Measurements from ENCODE around the gene ADAMTSL3. TPM values are rescaled to one million over a fixed set of nuclear protein-coding genes. Genes with fewer than 3 reads are reported as not detected.

ADAMTSL3 gene
- total RNA-seq, 5 donors from 2014 or later (not counting 1 experiment from before 2014, with no cell fraction given), result 0.07 to 0.15 (median 0.12) TPM; not detected in 1

GRCh38 chr15:83767741-83768140, 113.8 kb downstream of the ADAMTSL3 start:
- Mint-ChIP-seq H3K4me3 (no peak overlapping the region), H3K36me3 (no peaks in the 10 kb centered on the region), H3K4me1 (no peaks in the 10 kb centered on the region), H3K27ac (no peak overlapping the region), H3K27me3 (peaks cover 3 to 9% of the 10 kb centered on the region in 2 donors), H3K9me3 (peaks cover 0 to 4% (median 0%) of the 10 kb centered on the region in 3 donors)
- ATAC-seq (replicated peaks in 1 of 4) (no peak), DNase-seq (no peak)
- Histone ChIP-seq H3K4me3 (ENCODE audit: control insufficient read depth in 1 of 2, extremely low read depth in 1 of 2, low read length in 1 of 2) (no peak overlapping the region), H3K36me3 (ENCODE audit: control insufficient read depth in 2 of 2, extremely low read depth in 1 of 2, insufficient read depth in 1 of 2, low read length in 1 of 2) (no peaks in the 10 kb centered on the region), H3K9me3 (no peaks in the 10 kb centered on the region), H3K27ac (ENCODE audit: low read length) (no peak overlapping the region), H3K4me1 (ENCODE audit: control insufficient read depth in 1 of 2, extremely low read depth in 1 of 2, insufficient read depth in 2 of 2, low read length in 2 of 2) (no peaks in the 10 kb centered on the region), H3K27me3 (replicated peaks in 1 of 2; ENCODE audit: control insufficient read depth in 2 of 2, extremely low read depth in 1 of 2, insufficient read depth in 2 of 2, low read length in 1 of 2) (peaks cover 0 to 8% of the 10 kb centered on the region in 2 experiments)
- CTCF ChIA-PET, result no interaction called here
- POLR2A ChIA-PET, result no interaction called here
- WGBS (ENCODE audit: insufficient coverage), result 75% methylated on average over 2 of the region's 4 CpGs

- Histone ChIP-seq H3K4me1 (ENCODE audit: control insufficient read depth in 1 of 2, extremely low read depth in 1 of 2, insufficient read depth in 2 of 2, low read length in 2 of 2) (no peaks in the 10 kb centered on the region), H3K27me3 (replicated peaks in 1 of 2; ENCODE audit: control insufficient read depth in 2 of 2, extremely low read depth in 1 of 2, insufficient read depth in 2 of 2, low read length in 1 of 2) (peaks cover 0 to 3% of the 10 kb centered on the region in 2 experiments), H3K36me3 (ENCODE audit: control insufficient read depth in 2 of 2, extremely low read depth in 1 of 2, insufficient read depth in 1 of 2, low read length in 1 of 2) (no peaks in the 10 kb centered on the region), H3K4me3 (ENCODE audit: control insufficient read depth in 1 of 2, extremely low read depth in 1 of 2, low read length in 1 of 2) (no peak overlapping the region), H3K9me3 (no peaks in the 10 kb centered on the region), H3K27ac (ENCODE audit: low read length) (no peak overlapping the region)
- no CpG with 5 or more reads among the region's 1 CpG for WGBS (ENCODE audit: insufficient coverage)
- DNase-seq (no peak), ATAC-seq (replicated peaks in 1 of 4) (no peak)
- Mint-ChIP-seq H3K36me3 (no peaks in the 10 kb centered on the region), H3K9me3 (peaks cover 0 to 7% (median 0%) of the 10 kb centered on the region in 3 donors), H3K27ac (no peak overlapping the region), H3K27me3 (peaks cover 3 to 17% of the 10 kb centered on the region in 2 donors), H3K4me3 (no peak overlapping the region), H3K4me1 (no peaks in the 10 kb centered on the region)
- ChIA-PET POLR2A (no interaction called here), CTCF (no interaction called here)
Measured at GRCh38 chr15:83769411-83769999, 115.6 kb downstream of the ADAMTSL3 start.

GRCh38 chr15:83775738-83776137, 121.8 kb downstream of the ADAMTSL3 start:
- no peaks in the 10 kb centered on the region for H3K9me3 ChIP-seq
- H3K4me1 ChIP-seq (ENCODE audit: control insufficient read depth in 1 of 2, extremely low read depth in 1 of 2, insufficient read depth in 2 of 2, low read length in 2 of 2), result no peaks in the 10 kb centered on the region
- peaks cover 0 to 19% (median 10%) of the 10 kb centered on the region in 3 donors for H3K9me3 Mint-ChIP-seq
- CTCF ChIA-PET, result no interaction called here
- H3K36me3 Mint-ChIP-seq, result no peaks in the 10 kb centered on the region
- peaks cover 0 to 11% of the 10 kb centered on the region in 2 experiments for H3K27me3 ChIP-seq (replicated peaks in 1 of 2; ENCODE audit: control insufficient read depth in 2 of 2, extremely low read depth in 1 of 2, insufficient read depth in 2 of 2, low read length in 1 of 2)
- WGBS (ENCODE audit: insufficient coverage), result 24% methylated on average over 2 of the region's 3 CpGs
- H3K36me3 ChIP-seq (ENCODE audit: control insufficient read depth in 2 of 2, extremely low read depth in 1 of 2, insufficient read depth in 1 of 2, low read length in 1 of 2), result no peaks in the 10 kb centered on the region
- no peak overlapping the region for H3K27ac ChIP-seq (ENCODE audit: low read length)
- H3K4me1 Mint-ChIP-seq, result no peaks in the 10 kb centered on the region
- H3K4me3 Mint-ChIP-seq, result no peak overlapping the region
- ATAC-seq (replicated peaks in 1 of 4) (no peak), DNase-seq (no peak)
- peaks cover 1 to 19% of the 10 kb centered on the region in 2 donors for H3K27me3 Mint-ChIP-seq
- H3K4me3 ChIP-seq (ENCODE audit: control insufficient read depth in 1 of 2, extremely low read depth in 1 of 2, low read length in 1 of 2), result no peak overlapping the region
- H3K27ac Mint-ChIP-seq, result no peak overlapping the region
- POLR2A ChIA-PET, result no interaction called here

- Mint-ChIP-seq H3K4me3 (no peak overlapping the region), H3K4me1 (no peaks in the 10 kb centered on the region), H3K27ac (no peak overlapping the region), H3K27me3 (peaks cover 1 to 19% of the 10 kb centered on the region in 2 donors), H3K9me3 (peaks cover 0 to 16% (median 15%) of the 10 kb centered on the region in 3 donors), H3K36me3 (no peaks in the 10 kb centered on the region)
- H3K4me1 ChIP-seq (ENCODE audit: control insufficient read depth in 1 of 2, extremely low read depth in 1 of 2, insufficient read depth in 2 of 2, low read length in 2 of 2), result no peaks in the 10 kb centered on the region
- no peak for DNase-seq
- POLR2A ChIA-PET, result no interaction called here
- ATAC-seq (replicated peaks in 1 of 4), result no peak
- 90% methylated on average over 4 of the region's 4 CpGs for WGBS (ENCODE audit: insufficient coverage)
- CTCF ChIA-PET, result no interaction called here
- no peak overlapping the region for H3K4me3 ChIP-seq (ENCODE audit: control insufficient read depth in 1 of 2, extremely low read depth in 1 of 2, low read length in 1 of 2)
- no peaks in the 10 kb centered on the region for H3K36me3 ChIP-seq (ENCODE audit: control insufficient read depth in 2 of 2, extremely low read depth in 1 of 2, insufficient read depth in 1 of 2, low read length in 1 of 2)
- H3K9me3 ChIP-seq, result no peaks in the 10 kb centered on the region
- no peak overlapping the region for H3K27ac ChIP-seq (ENCODE audit: low read length)
- H3K27me3 ChIP-seq (replicated peaks in 1 of 2; ENCODE audit: control insufficient read depth in 2 of 2, extremely low read depth in 1 of 2, insufficient read depth in 2 of 2, low read length in 1 of 2), result peaks cover 0 to 8% of the 10 kb centered on the region in 2 experiments
Measured at GRCh38 chr15:83776986-83777385, 123.1 kb downstream of the ADAMTSL3 start.

- no peak for DNase-seq
- no peaks in the 10 kb centered on the region for H3K36me3 ChIP-seq (ENCODE audit: control insufficient read depth in 2 of 2, extremely low read depth in 1 of 2, insufficient read depth in 1 of 2, low read length in 1 of 2)
- peaks cover 3 to 18% (median 7%) of the 10 kb centered on the region in 3 donors for H3K9me3 Mint-ChIP-seq
- H3K27me3 Mint-ChIP-seq, result peaks cover 0 to 5% of the 10 kb centered on the region in 2 donors
- H3K4me1 ChIP-seq (ENCODE audit: control insufficient read depth in 1 of 2, extremely low read depth in 1 of 2, insufficient read depth in 2 of 2, low read length in 2 of 2), result no peaks in the 10 kb centered on the region
- ChIA-PET POLR2A (no interaction called here), CTCF (no interaction called here)
- H3K27me3 ChIP-seq (replicated peaks in 1 of 2; ENCODE audit: control insufficient read depth in 2 of 2, extremely low read depth in 1 of 2, insufficient read depth in 2 of 2, low read length in 1 of 2), result no peaks in the 10 kb centered on the region
- H3K4me3 Mint-ChIP-seq, result no peak overlapping the region
- WGBS (ENCODE audit: insufficient coverage), result no CpG with 5 or more reads among the region's 1 CpG
- H3K36me3 Mint-ChIP-seq, result no peaks in the 10 kb centered on the region
- H3K4me1 Mint-ChIP-seq, result no peaks in the 10 kb centered on the region
- H3K9me3 ChIP-seq, result no peaks in the 10 kb centered on the region
- no peak for ATAC-seq (replicated peaks in 1 of 4)
- H3K4me3 ChIP-seq (ENCODE audit: control insufficient read depth in 1 of 2, extremely low read depth in 1 of 2, low read length in 1 of 2), result no peak overlapping the region
- H3K27ac ChIP-seq (ENCODE audit: low read length), result no peak overlapping the region
- H3K27ac Mint-ChIP-seq, result no peak overlapping the region
Measured at GRCh38 chr15:83783227-83783626, 129.3 kb downstream of the ADAMTSL3 start.

GRCh38 chr15:83784975-83785374, 131.1 kb downstream of the ADAMTSL3 start:
- ChIA-PET POLR2A (no interaction called here), CTCF (no interaction called here)
- ATAC-seq (replicated peaks in 1 of 4) (no peak), DNase-seq (no peak)
- Histone ChIP-seq H3K4me3 (ENCODE audit: control insufficient read depth in 1 of 2, extremely low read depth in 1 of 2, low read length in 1 of 2) (no peak overlapping the region), H3K27ac (ENCODE audit: low read length) (no peak overlapping the region), H3K4me1 (ENCODE audit: control insufficient read depth in 1 of 2, extremely low read depth in 1 of 2, insufficient read depth in 2 of 2, low read length in 2 of 2) (no peaks in the 10 kb centered on the region), H3K36me3 (ENCODE audit: control insufficient read depth in 2 of 2, extremely low read depth in 1 of 2, insufficient read depth in 1 of 2, low read length in 1 of 2) (no peaks in the 10 kb centered on the region), H3K27me3 (replicated peaks in 1 of 2; ENCODE audit: control insufficient read depth in 2 of 2, extremely low read depth in 1 of 2, insufficient read depth in 2 of 2, low read length in 1 of 2) (no peaks in the 10 kb centered on the region), H3K9me3 (no peaks in the 10 kb centered on the region)
- Mint-ChIP-seq H3K4me3 (no peak overlapping the region), H3K9me3 (peaks cover 3 to 14% (median 3%) of the 10 kb centered on the region in 3 donors), H3K27ac (no peak overlapping the region), H3K36me3 (no peaks in the 10 kb centered on the region), H3K4me1 (no peaks in the 10 kb centered on the region), H3K27me3 (peaks cover 2 to 4% of the 10 kb centered on the region in 2 donors)

- no peak overlapping the region for H3K4me3 Mint-ChIP-seq
- DNase-seq (no peak), ATAC-seq (replicated peaks in 1 of 4) (no peak)
- ChIA-PET POLR2A (no interaction called here), CTCF (no interaction called here)
- no peaks in the 10 kb centered on the region for H3K4me1 Mint-ChIP-seq
- Histone ChIP-seq H3K4me3 (ENCODE audit: control insufficient read depth in 1 of 2, extremely low read depth in 1 of 2, low read length in 1 of 2) (no peak overlapping the region), H3K4me1 (ENCODE audit: control insufficient read depth in 1 of 2, extremely low read depth in 1 of 2, insufficient read depth in 2 of 2, low read length in 2 of 2) (no peaks in the 10 kb centered on the region), H3K36me3 (ENCODE audit: control insufficient read depth in 2 of 2, extremely low read depth in 1 of 2, insufficient read depth in 1 of 2, low read length in 1 of 2) (no peaks in the 10 kb centered on the region), H3K27ac (ENCODE audit: low read length) (no peak overlapping the region), H3K27me3 (replicated peaks in 1 of 2; ENCODE audit: control insufficient read depth in 2 of 2, extremely low read depth in 1 of 2, insufficient read depth in 2 of 2, low read length in 1 of 2) (no peaks in the 10 kb centered on the region), H3K9me3 (no peaks in the 10 kb centered on the region)
- H3K9me3 Mint-ChIP-seq, result peaks cover 3 to 12% (median 3%) of the 10 kb centered on the region in 3 donors
- no peaks in the 10 kb centered on the region for H3K36me3 Mint-ChIP-seq
- no CpG with 5 or more reads among the region's 5 CpGs for WGBS (ENCODE audit: insufficient coverage)
- H3K27me3 Mint-ChIP-seq, result peaks cover 2 to 4% of the 10 kb centered on the region in 2 donors
- H3K27ac Mint-ChIP-seq, result no peak overlapping the region
Measured at GRCh38 chr15:83786336-83786735, 132.4 kb downstream of the ADAMTSL3 start.

Data from T-cell (primary cell).